Measurements from ENCODE around the gene SNRPD3.
"Not testable (repeated sequence)": the region's sequence is repeated elsewhere in the genome, so short reads cannot be mapped to it uniquely, and the experiment has no call there.

DNA sequence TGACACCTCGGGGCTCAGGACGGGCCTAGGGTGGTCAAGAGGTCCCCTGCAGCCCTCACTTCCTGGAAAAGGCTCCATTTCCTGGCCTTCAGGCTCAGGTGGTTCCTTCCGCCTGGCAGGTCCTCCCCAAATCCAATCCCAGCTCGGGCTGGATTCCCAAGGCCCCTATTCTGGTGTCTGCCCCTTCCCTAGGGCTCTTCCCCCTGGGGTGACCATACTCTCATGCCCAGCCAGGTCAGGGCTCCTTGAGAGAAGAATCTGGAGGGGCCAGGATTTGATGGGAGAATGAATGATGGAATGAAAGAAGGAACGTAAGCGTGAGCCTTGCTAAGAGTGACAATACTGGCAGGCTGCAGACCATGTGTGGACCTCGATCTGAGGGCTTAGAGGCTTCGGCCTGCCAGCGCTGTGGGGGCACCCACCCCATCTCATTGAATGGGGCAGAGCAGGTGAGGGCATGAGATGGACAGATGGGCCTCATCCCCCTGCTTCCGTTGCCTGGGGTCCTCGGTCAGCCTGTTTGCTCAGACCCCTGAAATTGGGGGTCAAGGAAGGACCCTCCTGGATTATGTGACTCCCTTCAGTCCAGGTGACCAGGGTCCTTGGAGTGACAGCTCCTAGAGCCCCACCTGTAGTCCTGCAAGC lies 46.4 kb downstream of the SNRPD3 start:
- not testable (repeated sequence) for TF ChIP-seq CTCF (IDR thresholded peaks at IDR 0.05; ENCODE audit: low read depth, low read length, missing input control); EGR1 (IDR thresholded peaks at IDR 0.05; ENCODE audit: low read depth in 2 of 2)

All from liver (tissue), 3 donors.